Measurements from ENCODE around the gene SLC44A5. TPM values are rescaled to one million over a fixed set of nuclear protein-coding genes. Genes with fewer than 3 reads are reported as not detected.

Gene SLC44A5
- total RNA-seq, 4 donors from 2014 or later = 0.22 to 0.57 (median 0.42) TPM

GRCh38 chr1:75198163-75198562 lies 412.8 kb downstream of the SLC44A5 start:
- TF ChIP-seq CTCF (IDR thresholded peaks at IDR 0.05; ENCODE audit: low read depth) = no peak

DNA sequence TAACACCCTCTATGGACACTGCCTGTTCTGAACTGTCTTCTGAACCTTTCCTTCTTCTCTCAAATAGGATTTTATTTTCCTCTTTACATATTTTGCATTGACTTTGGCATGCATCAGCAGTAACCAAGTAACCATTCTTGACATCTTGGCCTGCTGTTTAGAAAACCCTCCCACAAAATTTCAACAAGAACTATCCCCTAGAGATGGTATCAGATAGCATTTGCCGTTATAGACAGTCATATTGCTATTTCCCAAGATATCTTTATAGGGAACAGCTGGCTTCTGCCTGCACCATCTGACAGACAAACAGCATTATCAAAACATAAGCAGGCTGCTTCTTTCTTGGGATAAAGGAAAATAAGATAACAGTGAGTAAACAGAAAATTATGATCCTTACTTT lies 422.0 kb downstream of the SLC44A5 start:
- TF ChIP-seq CTCF (IDR thresholded peaks at IDR 0.05; ENCODE audit: low read depth) = no peak

GRCh38 chr1:75174031-75174760 lies 436.7 kb downstream of the SLC44A5 start:
- TF ChIP-seq CTCF (IDR thresholded peaks at IDR 0.05; ENCODE audit: low read depth) = no peak

DNA sequence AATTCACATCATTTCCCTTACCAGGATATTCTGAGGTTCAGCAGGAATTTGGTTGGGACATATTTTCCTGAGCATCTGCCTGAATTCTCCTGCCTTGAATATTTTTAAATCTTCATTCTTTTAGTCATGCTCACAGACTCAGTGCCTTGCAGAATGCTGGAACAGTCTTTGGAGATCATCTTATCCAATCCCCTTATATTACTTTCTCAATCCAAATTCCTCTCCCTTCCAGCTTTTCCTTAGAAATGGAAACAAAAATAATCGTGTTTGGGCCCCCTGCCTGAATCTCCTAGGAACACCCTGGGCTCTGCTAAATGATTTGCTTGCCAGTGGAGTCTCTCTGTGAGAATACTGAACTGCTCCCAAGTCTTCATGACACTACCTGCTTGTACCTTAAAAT lies 438.4 kb downstream of the SLC44A5 start:
- TF ChIP-seq CTCF (IDR thresholded peaks at IDR 0.05; ENCODE audit: low read depth) = no peak

DNA sequence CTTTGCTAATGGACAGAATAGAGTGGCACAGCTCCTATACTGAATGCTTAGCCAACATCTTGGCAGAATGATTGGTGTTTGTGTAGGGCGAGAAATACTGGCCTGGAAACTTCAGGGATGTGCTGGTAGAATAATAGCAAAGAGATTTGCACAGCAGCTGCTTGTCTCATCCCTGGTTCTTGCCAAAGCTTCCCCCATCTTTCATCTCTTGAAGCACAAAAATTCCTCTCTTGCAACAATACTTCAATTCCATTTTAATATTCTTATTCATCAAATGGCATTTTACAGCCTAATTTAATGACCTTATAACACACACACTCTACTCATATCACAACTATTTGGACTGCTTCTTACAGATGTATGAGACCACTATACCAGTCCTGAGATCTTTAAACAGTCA lies 439.0 kb downstream of the SLC44A5 start:
- TF ChIP-seq CTCF (IDR thresholded peaks at IDR 0.05; ENCODE audit: low read depth) = no peak

- TF ChIP-seq CTCF (IDR thresholded peaks at IDR 0.05; ENCODE audit: low read depth) = no peak
Measured at GRCh38 chr1:75170981-75171380, 439.9 kb downstream of the SLC44A5 start.

GRCh38 chr1:75170011-75170410 lies 440.9 kb downstream of the SLC44A5 start:
- no peak for TF ChIP-seq CTCF (IDR thresholded peaks at IDR 0.05; ENCODE audit: low read depth)

Measured in subcutaneous adipose tissue (tissue), 4 donors.